KMS-11 (cell line): ENCODE results near the gene PKN1.

Experiments used
- H2AFZ ChIP-seq: fragments of 200-600 bp; sonication (generic); 2 replicates; pipeline ENCODE4 v1.6.1; 2016; ENCODE audit warnings: antibody characterized with exemption, mixed run types, low read depth
- H3K27ac ChIP-seq: fragments of 200-600 bp; sonication (generic); 2 replicates; pipeline ENCODE4 v1.6.1; 2016; ENCODE audit warnings: mild to moderate bottlenecking, mixed run types
- H3K27me3 ChIP-seq: fragments of 200-600 bp; sonication (generic); 2 replicates; pipeline ENCODE4 v1.6.1; 2017; ENCODE audit warnings: mild to moderate bottlenecking, low read depth, mixed run types, moderate library complexity; ENCODE audit not compliant: insufficient read depth
- H3K36me3 ChIP-seq: fragments of 200-600 bp; sonication (generic); 2 replicates; pipeline ENCODE4 v1.6.1; 2017; ENCODE audit warnings: mild to moderate bottlenecking, mixed run types; ENCODE audit not compliant: insufficient read depth
- H3K4me1 ChIP-seq: fragments of 200-600 bp; sonication (generic); 2 replicates; pipeline ENCODE4 v1.6.1; 2016; ENCODE audit warnings: mild to moderate bottlenecking, low read depth, mixed run types; ENCODE audit not compliant: poor library complexity, severe bottlenecking
- H3K4me2 ChIP-seq: fragments of 200-600 bp; sonication (generic); 2 replicates; pipeline ENCODE4 v1.7.0; 2016; ENCODE audit warnings: mild to moderate bottlenecking, mixed run types
- H3K4me3 ChIP-seq: fragments of 200-600 bp; sonication (generic); IDR thresholded peaks from 2 replicates; pipeline ENCODE4 v1.6.1; 2017; ENCODE audit warnings: low read depth, low read length, mixed read lengths; ENCODE audit not compliant: insufficient read depth
- H3K79me2 ChIP-seq: fragments of 200-600 bp; sonication (generic); 2 replicates; pipeline ENCODE4 v1.6.1; 2016; ENCODE audit warnings: low read depth, mixed run types; ENCODE audit not compliant: insufficient read depth
- H3K9ac ChIP-seq: fragments of 200-600 bp; sonication (generic); 2 replicates; pipeline ENCODE4 v1.6.1; 2016; ENCODE audit warnings: mild to moderate bottlenecking, mixed run types
- H4K20me1 ChIP-seq: fragments of 200-600 bp; sonication (generic); 2 replicates; pipeline ENCODE4 v1.6.1; 2016; ENCODE audit warnings: mild to moderate bottlenecking, mixed run types; ENCODE audit not compliant: insufficient read depth
- CTCF ChIP-seq: fragments of 200-600 bp; sonication (generic); conservative IDR thresholded peaks from 2 replicates; pipeline ENCODE4 v1.6.1; 2017; ENCODE audit warnings: low read depth, mild to moderate bottlenecking, antibody characterized with exemption, low read length, moderate library complexity, mixed read lengths

Gene PKN1

DNA sequence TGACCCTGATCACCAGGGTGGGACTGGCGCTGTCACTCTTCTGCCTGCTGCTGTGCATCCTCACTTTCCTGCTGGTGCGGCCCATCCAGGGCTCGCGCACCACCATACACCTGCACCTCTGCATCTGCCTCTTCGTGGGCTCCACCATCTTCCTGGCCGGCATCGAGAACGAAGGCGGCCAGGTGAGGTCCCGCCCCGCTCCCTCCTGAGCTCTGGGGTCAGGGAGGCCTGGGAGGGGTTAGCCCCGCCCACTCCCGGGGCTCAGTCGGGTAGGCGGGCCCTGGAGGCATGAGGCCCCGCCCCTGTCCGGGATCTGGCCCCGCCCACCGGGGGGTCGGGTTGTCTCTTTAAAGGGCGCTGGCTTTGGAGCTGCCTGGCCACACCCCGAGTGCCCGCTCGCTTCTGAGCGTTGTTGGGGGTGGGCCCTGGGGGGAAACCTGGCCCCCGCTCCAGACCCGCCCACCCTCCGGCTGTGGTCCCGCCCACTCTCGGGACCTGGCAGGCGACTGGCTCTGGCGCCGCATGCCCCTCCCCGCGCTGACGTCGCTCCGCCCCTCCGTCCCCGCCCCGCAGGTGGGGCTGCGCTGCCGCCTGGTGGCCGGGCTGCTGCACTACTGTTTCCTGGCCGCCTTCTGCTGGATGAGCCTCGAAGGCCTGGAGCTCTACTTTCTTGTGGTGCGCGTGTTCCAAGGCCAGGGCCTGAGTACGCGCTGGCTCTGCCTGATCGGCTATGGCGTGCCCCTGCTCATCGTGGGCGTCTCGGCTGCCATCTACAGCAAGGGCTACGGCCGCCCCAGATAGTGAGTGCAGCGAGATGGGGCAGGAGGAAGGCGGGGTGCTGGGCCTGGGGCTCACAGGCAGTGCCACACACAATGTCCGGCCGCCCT is 27.1 kb upstream of the PKN1 start:
- no peak overlapping the region for H3K4me2 ChIP-seq
- H3K79me2 ChIP-seq = peaks cover 1% of the 10 kb centered on the region; the same call in 1 of the 2 replicates
- no peak overlapping the region for H3K9ac ChIP-seq
- no peaks in the 10 kb centered on the region for H4K20me1 ChIP-seq
- H3K36me3 ChIP-seq = peaks cover 8% of the 10 kb centered on the region; the same call in 1 of the 2 replicates
- H3K4me1 ChIP-seq = no peaks in the 10 kb centered on the region
- no peak overlapping the region; the same call in 1 of the 2 replicates for H2AFZ ChIP-seq
- no peak overlapping the region for H3K4me3 ChIP-seq
- H3K27me3 ChIP-seq = no peaks in the 10 kb centered on the region
- peak; percentile 49 for TF ChIP-seq CTCF
- H3K27ac ChIP-seq = no peak overlapping the region

- peaks cover 8% of the 10 kb centered on the region; the same call in 1 of the 2 replicates for H3K36me3 ChIP-seq
- 0 out of 2 replicates have a peak, but pooled peaks have one; percentile 4 for TF ChIP-seq CTCF
Measured at GRCh38 chr19:14406645-14407401, 26.3 kb upstream of the PKN1 start.

GRCh38 chr19:14407605-14408484 is 25.3 kb upstream of the PKN1 start:
- H3K4me3 ChIP-seq = no peak overlapping the region

More at GRCh38 chr19:14406645-14407401, 26.3 kb upstream of the PKN1 start:
- Histone ChIP-seq H3K79me2 (peaks cover 8% of the 10 kb centered on the region), H3K27me3 (no peaks in the 10 kb centered on the region), H3K4me3 (no peak overlapping the region), H4K20me1 (no peaks in the 10 kb centered on the region), H2AFZ (no peak overlapping the region), H3K9ac (no peak overlapping the region), H3K27ac (no peak overlapping the region), H3K4me2 (no peak overlapping the region), H3K4me1 (no peaks in the 10 kb centered on the region)

More at GRCh38 chr19:14407605-14408484, 25.3 kb upstream of the PKN1 start:
- Histone ChIP-seq H3K36me3 (peaks cover 8% of the 10 kb centered on the region; the same call in 1 of the 2 replicates), H3K79me2 (peaks cover 18% of the 10 kb centered on the region), H3K4me1 (no peaks in the 10 kb centered on the region), H3K27me3 (no peaks in the 10 kb centered on the region), H4K20me1 (no peaks in the 10 kb centered on the region; the same call in 1 of the 2 replicates), H3K9ac (no peak overlapping the region), H2AFZ (no peak overlapping the region), H3K27ac (no peak overlapping the region), H3K4me2 (no peak overlapping the region)
- TF ChIP-seq CTCF = no peak
